Measurements from ENCODE around the gene PSMA4.

Gene PSMA4

GRCh38 chr15:78573416-78573815, 33.2 kb downstream of the PSMA4 start:
- Histone ChIP-seq H3K9ac (ENCODE audit: low read depth, low read length) (no peak overlapping the region), H3K36me3 (ENCODE audit: insufficient read depth, low read length) (no peaks in the 10 kb centered on the region), H3K9me3 (ENCODE audit: insufficient read depth, low read depth, low read length) (no peaks in the 10 kb centered on the region), H3K4me3 (ENCODE audit: low read length) (no peak overlapping the region), H3K27me3 (ENCODE audit: insufficient read depth, low read length) (no peaks in the 10 kb centered on the region), H3K4me1 (ENCODE audit: insufficient read depth, low read length) (0 out of 2 replicates have a peak, but pooled peaks cover 5% of the 10 kb centered on the region), H3K27ac (ENCODE audit: low read depth, low read length) (no peak overlapping the region)
- 91% methylated on average over 4 of the region's 4 CpGs for WGBS

- Histone ChIP-seq H3K4me1 (ENCODE audit: insufficient read depth, low read length) (0 out of 2 replicates have a peak, but pooled peaks cover 5% of the 10 kb centered on the region), H3K27me3 (ENCODE audit: insufficient read depth, low read length) (no peaks in the 10 kb centered on the region), H3K4me3 (ENCODE audit: low read length) (no peak overlapping the region), H3K36me3 (ENCODE audit: insufficient read depth, low read length) (no peaks in the 10 kb centered on the region), H3K27ac (ENCODE audit: low read depth, low read length) (no peak overlapping the region), H3K9me3 (ENCODE audit: insufficient read depth, low read depth, low read length) (no peaks in the 10 kb centered on the region), H3K9ac (ENCODE audit: low read depth, low read length) (no peak overlapping the region)
- 97% methylated on average over 1 of the region's 1 CpG for WGBS
Observed at GRCh38 chr15:78574944-78575343, 34.7 kb downstream of the PSMA4 start.

GRCh38 chr15:78597583-78597982, 57.3 kb downstream of the PSMA4 start:
- WGBS, result 100% methylated on average over 1 of the region's 1 CpG
- no peaks in the 10 kb centered on the region for H3K4me1 ChIP-seq (ENCODE audit: insufficient read depth, low read length)
- H3K27ac ChIP-seq (ENCODE audit: low read depth, low read length), result no peak overlapping the region
- H3K9ac ChIP-seq (ENCODE audit: low read depth, low read length), result no peak overlapping the region
- H3K9me3 ChIP-seq (ENCODE audit: insufficient read depth, low read depth, low read length), result no peaks in the 10 kb centered on the region
- H3K27me3 ChIP-seq (ENCODE audit: insufficient read depth, low read length), result no peaks in the 10 kb centered on the region
- no peak overlapping the region for H3K4me3 ChIP-seq (ENCODE audit: low read length)
- H3K36me3 ChIP-seq (ENCODE audit: insufficient read depth, low read length), result peaks cover 36% of the 10 kb centered on the region

- peaks cover 29% of the 10 kb centered on the region for H3K36me3 ChIP-seq (ENCODE audit: insufficient read depth, low read length)
- WGBS, result 95% methylated on average over 3 of the region's 3 CpGs
- H3K4me1 ChIP-seq (ENCODE audit: insufficient read depth, low read length), result no peaks in the 10 kb centered on the region
- no peaks in the 10 kb centered on the region for H3K9me3 ChIP-seq (ENCODE audit: insufficient read depth, low read depth, low read length)
- no peak overlapping the region for H3K4me3 ChIP-seq (ENCODE audit: low read length)
- no peaks in the 10 kb centered on the region for H3K27me3 ChIP-seq (ENCODE audit: insufficient read depth, low read length)
- no peak overlapping the region for H3K9ac ChIP-seq (ENCODE audit: low read depth, low read length)
- no peak overlapping the region for H3K27ac ChIP-seq (ENCODE audit: low read depth, low read length)
Observed at GRCh38 chr15:78598348-78598747, 58.1 kb downstream of the PSMA4 start.

GRCh38 chr15:78599189-78599588, 58.9 kb downstream of the PSMA4 start:
- Histone ChIP-seq H3K4me3 (ENCODE audit: low read length) (no peak overlapping the region), H3K4me1 (ENCODE audit: insufficient read depth, low read length) (no peaks in the 10 kb centered on the region), H3K9ac (ENCODE audit: low read depth, low read length) (no peak overlapping the region), H3K9me3 (ENCODE audit: insufficient read depth, low read depth, low read length) (no peaks in the 10 kb centered on the region), H3K27me3 (ENCODE audit: insufficient read depth, low read length) (no peaks in the 10 kb centered on the region), H3K36me3 (ENCODE audit: insufficient read depth, low read length) (peaks cover 22% of the 10 kb centered on the region), H3K27ac (ENCODE audit: low read depth, low read length) (no peak overlapping the region)
